Thyroid gland (tissue), 4 donors: ENCODE measurements around the gene CTDSP2.

Experiments used
- CTCF ChIP-seq, 6 experiments: fragments of 200-600 bp in 3 of 6; fragments of 450-650 bp in 3 of 6; sonication (generic) in 3 of 6; IDR thresholded peaks; one replicate each; pipeline ENCODE4 v1.5.1; 2016 to 2019; ENCODE audit warnings: antibody characterized with exemption in 6 of 6, mild to moderate bottlenecking in 2 of 6, inconsistent platforms in 1 of 6, moderate library complexity in 1 of 6
- POLR2A ChIP-seq, 2 donors: fragments of 450-650 bp; IDR thresholded peaks; one replicate each; pipeline ENCODE4 v1.6.1; 2017; ENCODE audit warnings: antibody characterized with exemption in 2 of 2, mild to moderate bottlenecking in 2 of 2, moderate library complexity in 1 of 2

- TF ChIP-seq CTCF (IDR thresholded peaks at IDR 0.05) (no peak), POLR2A (IDR thresholded peaks at IDR 0.05) (no peak)
Observed at GRCh38 chr12:57834086-57834876, 12.2 kb downstream of the CTDSP2 start.
